Stimulated activated naive B cell treated with anti-CD40 and anti-IgM and Interleukin-4, amounts not matched to agents 10 μg/mL and 1 μg/mL and 100 μg/mL, for 72 hours (primary cell): Measurements from ENCODE around the gene RABGAP1.

Experiments
- ATAC-seq, 2 donors: fragments of 150-1000 bp; cut with Tn5 transposase; replicated peaks; 2 replicates each; pipeline ENCODE4 v1.10.0; 2021; ENCODE audit warnings: moderate library complexity in 1 of 2
- DNase-seq: peaks from one replicate; pipeline ENCODE4 v3.0.0; 2021
- H3K27ac Mint-ChIP-seq: one replicate; pipeline ENCODE4 v1.8.0; 2022; ENCODE audit warnings: mild to moderate bottlenecking, mixed read lengths
- H3K27me3 Mint-ChIP-seq, 2 donors: one replicate each; pipeline ENCODE4 v1.8.0; 2022; ENCODE audit warnings: mixed read lengths in 2 of 2
- H3K36me3 Mint-ChIP-seq, 2 donors: one replicate each; pipeline ENCODE4 v1.8.0; 2022; ENCODE audit warnings: mixed read lengths in 2 of 2, mild to moderate bottlenecking in 1 of 2
- H3K4me1 Mint-ChIP-seq, 2 donors: one replicate each; pipeline ENCODE4 v1.8.0; 2022; ENCODE audit warnings: mixed read lengths in 2 of 2, mild to moderate bottlenecking in 1 of 2
- H3K4me3 Mint-ChIP-seq, 2 donors: one replicate each; pipeline ENCODE4 v1.8.0; 2022; ENCODE audit warnings: mild to moderate bottlenecking in 2 of 2, mixed read lengths in 2 of 2, moderate library complexity in 1 of 2
- H3K9me3 Mint-ChIP-seq, 2 donors: one replicate each; pipeline ENCODE4 v1.8.0; 2022; ENCODE audit warnings: mixed read lengths in 2 of 2, mild to moderate bottlenecking in 1 of 2

The RABGAP1 gene

DNA sequence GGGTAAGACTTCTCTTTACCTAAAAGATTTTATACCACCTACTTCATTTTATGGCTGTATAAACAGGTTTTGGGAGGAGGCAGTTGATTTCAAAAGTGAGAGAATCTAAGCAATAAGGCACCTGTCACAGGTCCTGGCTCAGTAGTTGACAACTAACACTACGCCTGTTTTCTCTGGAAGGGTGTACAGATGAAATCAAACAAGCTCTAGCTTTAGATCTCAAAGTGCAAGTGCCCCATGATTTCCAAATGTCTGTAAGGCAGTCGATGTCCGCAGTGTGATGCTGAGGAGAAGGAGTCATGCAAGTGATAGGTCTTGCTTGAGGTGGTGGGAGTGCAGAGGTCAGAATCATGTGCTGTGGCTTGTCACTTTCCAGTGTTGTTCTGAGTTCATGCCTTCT lies 158.7 kb downstream of the RABGAP1 start:
- DNase-seq = no peak
- ATAC-seq = no peak
- Mint-ChIP-seq H3K27me3 (no peaks in the 10 kb centered on the region), H3K4me1 (peaks cover 34 to 67% of the 10 kb centered on the region in 2 donors), H3K36me3 (peaks cover 50 to 80% of the 10 kb centered on the region in 2 donors), H3K27ac (peak overlapping the region; percentile 93), H3K9me3 (no peaks in the 10 kb centered on the region), H3K4me3 (peak overlapping the region; percentile 66 to 80)

DNA sequence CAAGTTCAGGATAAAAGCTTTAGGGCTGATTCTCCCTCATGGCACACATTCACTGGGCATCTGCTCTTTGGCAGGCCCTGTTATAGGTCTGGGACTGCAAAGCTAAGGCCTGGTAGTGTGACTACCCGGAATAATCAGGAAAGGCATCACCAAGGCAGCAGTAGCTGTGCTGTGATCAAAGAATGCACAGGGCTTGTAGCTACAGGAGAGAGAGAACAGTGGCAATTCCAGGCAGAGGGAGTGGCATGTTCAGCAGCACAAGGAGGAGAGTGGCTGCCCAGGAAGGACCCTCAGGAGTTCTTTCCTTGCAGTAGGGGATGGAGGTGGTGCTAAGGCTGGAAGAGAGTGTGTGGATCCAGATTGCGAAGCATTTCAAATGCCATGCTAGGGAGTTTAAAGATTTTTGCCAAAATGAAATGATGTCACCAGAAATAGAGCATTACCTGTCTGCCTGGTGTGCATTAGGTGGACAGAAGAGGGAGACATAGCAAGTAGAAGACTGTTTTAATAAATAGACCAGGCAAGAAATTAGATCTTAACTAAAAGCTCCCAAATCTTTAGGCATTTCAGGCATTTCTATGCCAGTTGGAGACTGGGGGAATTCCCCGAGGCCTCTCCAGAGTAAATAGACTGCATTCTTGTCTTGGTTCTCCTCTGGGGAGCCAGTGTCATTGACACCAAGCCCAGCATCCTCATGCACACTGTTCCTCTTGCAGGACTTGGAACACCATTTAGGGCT lies 161.7 kb downstream of the RABGAP1 start:
- peak overlapping the region; percentile 15 to 67 for H3K4me3 Mint-ChIP-seq
- DNase-seq (no peak), ATAC-seq (peak in 1 of 2 donors; percentile 40)
- no peaks in the 10 kb centered on the region for H3K27me3 Mint-ChIP-seq
- peak overlapping the region; percentile 89 for H3K27ac Mint-ChIP-seq
- H3K36me3 Mint-ChIP-seq = peaks cover 51 to 71% of the 10 kb centered on the region in 2 donors
- H3K9me3 Mint-ChIP-seq = no peaks in the 10 kb centered on the region
- H3K4me1 Mint-ChIP-seq = peaks cover 25 to 53% of the 10 kb centered on the region in 2 donors

DNA sequence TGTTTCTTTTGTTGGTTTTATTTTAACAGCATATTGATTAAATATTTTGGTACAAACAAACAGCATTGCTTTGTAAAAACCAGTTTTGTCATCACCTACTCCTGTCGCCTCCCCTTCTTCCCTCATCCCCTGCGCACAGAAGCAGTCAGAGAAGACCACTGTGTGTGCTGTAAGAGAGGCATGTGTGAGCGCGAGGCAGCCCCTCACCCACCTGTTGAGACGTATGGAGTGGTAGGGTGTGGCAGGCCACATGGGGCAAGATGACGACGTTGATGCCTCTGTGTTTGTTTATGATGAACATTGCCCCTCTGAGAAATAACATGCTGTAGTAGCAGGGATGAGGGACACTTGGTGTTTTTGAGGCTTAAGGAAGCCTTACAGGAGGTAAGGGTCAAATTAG lies 164.0 kb downstream of the RABGAP1 start:
- Mint-ChIP-seq H3K4me1 (peaks cover 18 to 37% of the 10 kb centered on the region in 2 donors), H3K4me3 (no peak overlapping the region), H3K27me3 (no peaks in the 10 kb centered on the region), H3K9me3 (no peaks in the 10 kb centered on the region), H3K27ac (peak overlapping the region; percentile 65), H3K36me3 (peaks cover 49 to 69% of the 10 kb centered on the region in 2 donors)
- no peak for ATAC-seq
- no peak for DNase-seq

DNA sequence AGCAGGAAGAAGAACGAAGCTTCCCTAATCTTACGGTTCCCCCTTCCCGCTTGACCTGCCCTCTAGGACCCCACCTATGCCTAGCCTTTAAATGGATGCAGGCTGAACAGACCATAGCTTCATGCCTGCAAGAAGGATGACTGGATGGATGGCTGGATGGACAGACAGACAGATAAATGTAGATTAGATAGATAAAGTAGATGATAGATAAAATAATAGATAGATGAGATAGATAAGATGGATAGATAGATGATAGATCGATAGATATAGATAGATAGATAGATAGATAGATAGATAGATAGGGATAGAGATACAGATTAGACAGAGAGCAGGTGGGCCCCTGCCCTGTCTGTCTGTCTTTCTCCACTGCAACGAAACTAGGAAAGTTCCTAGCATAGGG lies 164.7 kb downstream of the RABGAP1 start:
- DNase-seq = no peak
- H3K27ac Mint-ChIP-seq = peak overlapping the region; percentile 65

DNA sequence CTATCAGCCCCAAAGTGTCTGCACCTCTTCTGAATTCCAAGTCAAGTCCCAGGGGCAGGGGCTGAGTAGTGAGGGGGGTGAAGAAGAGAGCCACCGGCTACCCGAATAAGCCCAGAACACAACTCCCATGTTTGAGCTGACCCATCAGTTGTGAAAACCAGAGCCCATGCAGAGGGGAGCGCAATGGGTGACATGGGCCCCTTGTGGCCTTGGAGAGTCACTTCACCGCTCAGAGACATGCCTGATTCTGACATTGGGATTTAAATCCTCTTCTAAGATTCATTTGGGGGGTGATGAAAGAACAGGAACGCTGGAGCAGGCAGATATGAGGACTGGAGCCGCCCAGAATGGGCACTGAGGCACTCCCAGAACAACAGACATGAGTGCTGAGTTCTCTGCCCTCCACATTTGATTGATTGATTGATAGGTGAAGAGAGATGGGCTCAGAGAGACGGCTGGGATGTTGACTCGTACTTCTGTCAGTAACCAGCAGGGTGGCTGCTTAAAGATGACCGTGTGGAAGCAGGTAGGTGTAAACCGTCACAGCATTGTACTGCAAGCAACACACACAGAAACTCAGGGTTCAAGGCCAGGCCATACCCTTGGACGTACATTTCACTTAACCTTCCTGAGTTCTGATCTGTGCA lies 166.9 kb downstream of the RABGAP1 start:
- ATAC-seq (peak; percentile 26 to 35), DNase-seq (no peak)
- peak overlapping the region; percentile 84 for H3K27ac Mint-ChIP-seq
- H3K9me3 Mint-ChIP-seq = no peaks in the 10 kb centered on the region
- no peak overlapping the region for H3K4me3 Mint-ChIP-seq
- H3K27me3 Mint-ChIP-seq = no peaks in the 10 kb centered on the region
- peaks cover 41 to 61% of the 10 kb centered on the region in 2 donors for H3K36me3 Mint-ChIP-seq
- peaks cover 17 to 35% of the 10 kb centered on the region in 2 donors for H3K4me1 Mint-ChIP-seq

More for the DNA sequence above, 164.7 kb downstream of the RABGAP1 start:
- Mint-ChIP-seq H3K9me3 (no peaks in the 10 kb centered on the region), H3K4me3 (no peak overlapping the region), H3K36me3 (peaks cover 47 to 66% of the 10 kb centered on the region in 2 donors), H3K27me3 (no peaks in the 10 kb centered on the region), H3K4me1 (peaks cover 18 to 37% of the 10 kb centered on the region in 2 donors)
- ATAC-seq = no peak

DNA sequence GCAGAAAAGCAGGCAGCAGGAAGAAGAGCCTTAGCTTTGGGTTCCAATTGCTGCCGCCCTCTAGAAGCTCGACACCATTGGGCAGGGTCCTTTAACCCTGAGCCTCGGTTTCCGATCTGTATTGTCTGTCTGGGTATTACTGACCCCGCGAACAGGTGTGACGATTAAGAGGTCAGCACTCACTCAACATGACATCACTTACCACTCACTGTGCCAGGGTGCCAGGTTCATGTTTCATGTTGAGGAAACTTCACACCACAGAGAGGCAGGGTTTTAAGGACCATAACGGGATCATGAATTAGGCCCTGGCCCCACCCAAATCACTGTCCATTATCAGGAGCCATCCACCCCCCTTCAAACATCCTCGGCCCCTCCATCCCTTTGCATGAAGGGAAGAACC lies 168.2 kb downstream of the RABGAP1 start:
- DNase-seq (no peak), ATAC-seq (no peak)
- Mint-ChIP-seq H3K4me1 (peaks cover 16 to 38% of the 10 kb centered on the region in 2 donors), H3K4me3 (peak overlapping the region in 1 of 2 donors; percentile 19), H3K9me3 (no peaks in the 10 kb centered on the region), H3K27me3 (no peaks in the 10 kb centered on the region), H3K36me3 (peaks cover 42 to 57% of the 10 kb centered on the region in 2 donors), H3K27ac (peak overlapping the region; percentile 84)

DNA sequence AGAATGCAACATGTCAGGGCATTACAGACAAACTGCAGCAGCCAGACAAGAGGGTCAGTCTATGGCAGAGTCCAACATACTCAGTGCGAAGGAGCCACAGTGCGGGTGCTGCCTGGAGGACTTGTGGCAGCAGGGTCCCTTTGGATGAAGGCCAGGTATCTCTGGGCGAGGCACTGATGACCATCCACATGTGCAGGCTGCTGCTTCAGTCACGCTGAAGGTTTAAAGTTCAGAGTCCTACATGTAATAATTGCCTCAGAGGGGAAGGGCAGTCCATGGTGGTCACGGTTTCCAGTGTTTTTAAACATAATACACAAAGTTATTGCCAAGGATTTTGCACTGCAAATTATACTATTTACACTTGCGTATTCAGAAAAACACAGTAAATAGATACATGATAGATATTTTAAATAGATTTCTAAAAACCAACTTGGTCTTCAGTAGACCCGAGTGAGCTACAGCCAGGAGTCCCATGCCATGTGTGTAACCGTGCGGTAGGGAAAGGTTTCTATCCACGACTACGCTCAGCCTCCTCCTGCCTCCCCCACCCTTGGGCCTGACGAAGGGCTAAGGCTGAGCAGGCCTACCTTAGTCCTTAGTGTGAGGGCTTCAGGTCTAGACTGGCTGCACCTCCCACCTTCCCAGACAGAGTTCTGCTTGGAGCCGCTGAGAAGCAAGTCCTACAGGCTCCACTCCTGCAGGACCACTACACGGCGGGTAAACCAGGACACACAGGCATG lies 168.9 kb downstream of the RABGAP1 start:
- Mint-ChIP-seq H3K4me3 (no peak overlapping the region), H3K36me3 (peaks cover 48 to 63% of the 10 kb centered on the region in 2 donors), H3K4me1 (peaks cover 17 to 38% of the 10 kb centered on the region in 2 donors), H3K27ac (peak overlapping the region; percentile 84), H3K27me3 (no peaks in the 10 kb centered on the region), H3K9me3 (no peaks in the 10 kb centered on the region)
- DNase-seq (no peak), ATAC-seq (no peak)

DNA sequence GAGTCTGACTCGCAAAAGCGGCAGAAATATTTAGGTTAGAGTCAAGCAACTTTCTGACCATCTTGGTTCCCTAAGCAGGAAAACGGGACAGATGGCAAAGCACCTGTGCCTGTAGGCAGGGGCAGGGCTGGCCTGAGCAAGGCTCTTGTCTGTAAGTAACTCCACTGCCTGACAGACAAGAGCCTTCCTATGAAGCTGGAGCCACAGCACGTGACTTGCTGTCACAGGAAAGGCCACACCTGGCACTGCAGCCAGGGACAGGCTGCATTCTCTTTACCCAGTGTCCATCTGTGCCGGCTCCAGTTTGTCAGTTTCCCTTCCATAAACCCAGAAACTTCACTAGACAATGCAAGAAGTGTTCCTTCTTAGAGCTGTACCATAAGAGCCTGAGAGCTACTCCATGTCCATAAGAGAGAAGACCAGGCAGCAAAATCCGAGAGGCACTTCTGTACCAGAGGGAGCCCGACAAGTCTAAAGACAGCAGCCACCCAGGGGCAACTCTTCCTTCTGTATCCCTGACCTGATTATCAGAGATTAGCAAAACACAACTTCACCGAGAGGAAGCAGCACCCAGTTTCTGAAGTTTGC lies 170.7 kb downstream of the RABGAP1 start:
- Mint-ChIP-seq H3K27me3 (no peaks in the 10 kb centered on the region), H3K4me1 (peaks cover 17 to 31% of the 10 kb centered on the region in 2 donors), H3K27ac (peak overlapping the region; percentile 78), H3K36me3 (peaks cover 53 to 71% of the 10 kb centered on the region in 2 donors), H3K9me3 (no peaks in the 10 kb centered on the region), H3K4me3 (no peak overlapping the region)
- DNase-seq (no peak), ATAC-seq (peak in 1 of 2 donors; percentile 3)

DNA sequence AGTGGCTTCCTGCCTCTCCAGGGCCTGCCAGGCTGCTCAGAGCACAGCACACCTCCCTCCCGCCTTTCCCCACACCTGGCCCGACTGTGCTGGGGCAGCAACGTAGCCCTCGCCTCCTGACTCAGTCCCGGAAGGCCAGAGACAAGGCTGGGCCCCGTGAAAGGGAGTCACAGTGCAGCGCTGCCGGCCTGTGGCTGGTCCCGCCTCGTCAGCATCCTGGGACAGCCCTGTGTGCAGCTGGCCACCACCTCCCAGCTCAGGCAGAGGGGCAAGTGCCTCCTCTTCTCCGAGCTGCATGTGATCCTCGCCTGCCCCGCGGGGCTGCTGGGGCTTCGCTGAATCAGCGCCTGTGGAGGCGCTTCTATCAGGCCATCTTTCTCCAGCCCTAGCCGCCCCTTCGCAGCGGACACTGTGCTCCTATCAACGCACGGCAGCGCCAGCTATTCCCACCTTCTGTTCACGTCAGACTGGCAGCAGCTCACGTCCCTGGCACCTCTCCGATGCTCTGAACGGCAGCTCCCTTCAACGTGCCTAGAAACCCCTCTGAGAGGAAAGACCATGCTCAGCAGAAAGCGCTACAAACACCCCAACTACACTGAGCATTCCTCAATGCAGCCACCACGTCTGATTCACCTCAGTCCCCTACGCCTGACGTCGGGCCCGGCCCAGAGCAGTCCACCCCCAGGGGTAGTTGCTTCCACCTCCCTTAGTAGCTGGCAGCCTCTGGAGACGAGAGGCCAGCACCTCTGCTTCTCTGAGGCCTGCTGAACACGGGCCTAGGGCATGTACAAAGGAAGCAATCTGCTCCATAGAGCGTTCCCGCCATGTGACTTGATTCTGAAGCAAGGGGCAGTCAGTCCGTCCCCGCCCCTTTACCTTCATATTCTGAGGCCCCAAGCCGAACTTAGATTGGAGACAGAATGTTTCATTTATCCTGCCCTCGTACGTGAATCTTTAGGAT lies 171.5 kb downstream of the RABGAP1 start:
- Mint-ChIP-seq H3K36me3 (peaks cover 48 to 69% of the 10 kb centered on the region in 2 donors), H3K27me3 (no peaks in the 10 kb centered on the region), H3K9me3 (no peaks in the 10 kb centered on the region), H3K27ac (peak overlapping the region; percentile 78), H3K4me3 (peak overlapping the region in 1 of 2 donors; percentile 24), H3K4me1 (peaks cover 14 to 25% of the 10 kb centered on the region in 2 donors)
- peak; percentile 42 to 55 for ATAC-seq
- DNase-seq = no peak

DNA sequence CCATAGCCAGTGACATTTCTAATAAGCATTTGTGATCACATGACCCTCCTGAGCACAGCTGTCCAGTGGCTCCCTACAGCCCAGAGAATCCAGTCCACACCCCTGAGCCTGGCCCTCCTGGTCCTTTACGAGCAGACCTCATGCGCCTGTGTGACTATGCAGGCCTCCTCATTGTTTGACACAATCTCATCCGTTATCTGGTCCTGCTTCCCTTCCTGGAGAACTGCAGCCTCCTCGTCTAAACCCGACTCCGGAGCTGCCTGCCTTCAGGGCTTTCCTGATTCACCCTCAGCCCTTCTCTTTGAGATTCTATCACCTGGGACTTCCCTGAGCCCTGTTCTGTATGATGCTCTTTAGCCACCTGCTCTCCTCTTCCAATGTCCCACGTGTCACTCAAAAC lies 172.4 kb downstream of the RABGAP1 start:
- DNase-seq (no peak), ATAC-seq (no peak)
- H3K27ac Mint-ChIP-seq = peak overlapping the region; percentile 60
- H3K4me3 Mint-ChIP-seq = peak overlapping the region in 1 of 2 donors; percentile 8
- H3K4me1 Mint-ChIP-seq = peaks cover 14 to 24% of the 10 kb centered on the region in 2 donors
- peaks cover 44 to 67% of the 10 kb centered on the region in 2 donors for H3K36me3 Mint-ChIP-seq
- H3K27me3 Mint-ChIP-seq = no peaks in the 10 kb centered on the region
- H3K9me3 Mint-ChIP-seq = no peaks in the 10 kb centered on the region

DNA sequence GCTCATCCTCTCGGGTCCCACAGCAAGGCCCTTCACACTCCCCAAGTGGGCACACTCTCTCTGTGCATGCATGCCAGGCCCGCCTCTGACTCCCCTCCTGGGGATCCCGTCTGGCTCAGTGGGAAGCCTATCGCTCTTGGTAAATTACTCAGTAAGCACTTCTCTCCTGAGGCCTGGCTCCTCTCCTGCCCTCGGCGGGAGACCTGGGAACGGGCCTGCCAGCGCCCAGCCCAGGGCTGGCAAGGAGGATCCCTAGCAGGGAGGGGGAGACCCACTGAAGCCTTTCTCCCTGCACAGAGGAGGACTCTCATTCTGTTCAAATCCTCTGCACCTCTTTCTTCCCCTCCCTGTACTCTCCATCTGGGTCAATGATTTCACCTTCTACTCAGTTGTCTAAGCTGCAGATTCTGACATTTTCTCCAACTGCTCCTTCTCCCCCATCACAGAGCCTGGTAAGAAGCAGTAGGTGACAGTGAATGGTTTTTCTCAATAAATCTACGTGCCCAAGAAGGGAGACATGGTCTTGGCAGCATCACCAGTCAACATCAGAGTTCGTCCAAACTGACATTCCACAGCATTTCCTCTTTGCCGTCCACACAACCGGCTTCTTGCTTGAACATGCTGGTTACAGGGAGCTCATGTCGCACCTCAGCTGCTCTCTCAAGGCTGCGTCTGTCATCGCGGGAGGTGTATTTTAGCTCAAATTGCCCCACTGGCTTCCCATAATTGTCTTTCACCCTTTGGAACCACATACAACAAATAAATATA lies 174.5 kb downstream of the RABGAP1 start:
- H3K27ac Mint-ChIP-seq = peak overlapping the region; percentile 56
- no peaks in the 10 kb centered on the region for H3K9me3 Mint-ChIP-seq
- H3K4me3 Mint-ChIP-seq = no peak overlapping the region

DNA sequence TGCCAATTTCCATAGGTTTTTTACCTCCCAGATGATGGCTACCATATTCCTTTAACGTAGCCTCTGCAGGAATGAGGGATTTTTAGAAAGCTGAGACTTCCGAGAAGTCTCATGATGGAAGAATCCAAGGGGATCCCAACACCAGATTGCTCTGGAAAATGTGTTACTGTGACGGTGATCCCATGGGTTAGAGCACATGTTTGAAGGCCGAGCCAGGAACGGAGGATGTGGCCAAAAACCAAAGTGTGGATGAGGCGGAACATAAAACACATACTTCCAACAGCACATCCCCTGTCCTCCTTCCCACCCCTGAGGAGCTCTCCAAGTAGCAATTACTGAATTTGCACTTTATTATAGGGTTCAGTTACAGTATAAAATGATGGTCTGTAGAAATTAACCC lies 175.2 kb downstream of the RABGAP1 start:
- H3K27ac Mint-ChIP-seq = peak overlapping the region; percentile 56
- ATAC-seq (no peak), DNase-seq (no peak)
- H3K36me3 Mint-ChIP-seq = peaks cover 40 to 49% of the 10 kb centered on the region in 2 donors
- peak overlapping the region in 1 of 2 donors; percentile 26 for H3K4me3 Mint-ChIP-seq
- H3K4me1 Mint-ChIP-seq = peaks cover 18 to 24% of the 10 kb centered on the region in 2 donors
- H3K9me3 Mint-ChIP-seq = no peaks in the 10 kb centered on the region
- H3K27me3 Mint-ChIP-seq = no peaks in the 10 kb centered on the region

More for the DNA sequence above, 174.5 kb downstream of the RABGAP1 start:
- ATAC-seq (no peak), DNase-seq (no peak)
- Mint-ChIP-seq H3K4me1 (peaks cover 18 to 24% of the 10 kb centered on the region in 2 donors), H3K27me3 (no peaks in the 10 kb centered on the region), H3K36me3 (peaks cover 43 to 56% of the 10 kb centered on the region in 2 donors)
